Gastrocnemius medialis (tissue), 4 donors: Measurements from ENCODE around the gene AK8. TPM values are rescaled to one million over a fixed set of nuclear protein-coding genes. Genes with fewer than 3 reads are reported as not detected.
"Not testable (repeated sequence)": the region's sequence is repeated elsewhere in the genome, so short reads cannot be mapped to it uniquely, and the experiment has no call there.

ENCODE experiments used
- ATAC-seq, 2 donors: fragments of 150-250 bp; one replicate each; pipeline ENCODE4 v1.9.1; 2016
- DNase-seq, 2 donors: peaks; one replicate each; pipeline ENCODE4 v3.0.0-alpha.2; 2019
- H3K27ac ChIP-seq, 4 donors: fragments of 200-600 bp; sonication (generic); 1 replicate in 1 of 4; 2 replicates in 3 of 4; pipeline ENCODE4 v1.5.1; 2016 to 2018; ENCODE audit warnings: mild to moderate bottlenecking in 2 of 4, moderate library complexity in 1 of 4
- H3K27me3 ChIP-seq, 3 donors: fragments of 200-600 bp; sonication (generic) in 2 of 3; 1 replicate in 1 of 3; 2 replicates in 2 of 3; pipeline versions ENCODE4 v1.5.1 to v1.6.0; 2016 to 2019; ENCODE audit warnings: mild to moderate bottlenecking in 1 of 3, moderate library complexity in 1 of 3
- H3K36me3 ChIP-seq, 2 donors: fragments of 200-600 bp; sonication (generic) in 1 of 2; one replicate each; pipeline ENCODE4 v1.5.1; 2017 to 2018
- H3K4me1 ChIP-seq, 2 donors: fragments of 200-600 bp; sonication (generic) in 1 of 2; one replicate each; pipeline ENCODE4 v1.5.1; 2016 to 2017; ENCODE audit warnings: mild to moderate bottlenecking in 2 of 2
- H3K4me3 ChIP-seq, 4 donors: fragments of 200-600 bp; sonication (generic) in 3 of 4; 1 replicate in 1 of 4; 2 replicates in 3 of 4; pipeline ENCODE4 v1.5.1; 2016 to 2019; ENCODE audit warnings: mild to moderate bottlenecking in 2 of 4
- H3K9me3 ChIP-seq, 3 donors: fragments of 200-600 bp; sonication (generic) in 2 of 3; 1 replicate in 1 of 3; 2 replicates in 2 of 3; pipeline ENCODE4 v1.5.1; 2016 to 2019
- POLR2A ChIP-seq, 2 donors: fragments of 450-650 bp; IDR thresholded peaks; one replicate each; pipeline ENCODE4 v1.6.1; 2017; ENCODE audit warnings: antibody characterized with exemption in 2 of 2, mild to moderate bottlenecking in 2 of 2, moderate library complexity in 2 of 2
- in situ Hi-C, 4 donors: fragments of 200-750 bp; cut with MboI; loops; one replicate each; pipeline versions ENCODE4 v1.15.0 to v1.8.0; 2017; ENCODE audit warnings: low sequenced_read_pairs in 4 of 4
- intact Hi-C: fragments of 100-400 bp; cut with DNase I; formaldehyde crosslinking; loops from one replicate; pipeline ENCODE4 v1.15.1; 2023; ENCODE audit warnings: low total_unique reads
- total RNA-seq, 4 donors: library from RNA; depleted of rRNA; stranded (reverse); fragments of >200 nt; gene quantifications; one replicate each; pipeline versions ENCODE4 v1.1.0 to v1.2.3, GENCODE V29; 2016
- TF ChIP-seq, protein P1 (sequence below), 5 experiments: fragments of 450-650 bp in 3 of 5; fragments of 200-600 bp in 2 of 5; sonication (generic) in 2 of 5; IDR thresholded peaks in 4 of 5; conservative IDR thresholded peaks in 1 of 5; 1 replicate in 4 of 5; 2 replicates in 1 of 5; pipeline ENCODE4 v1.5.1; 2016 to 2019; ENCODE audit warnings: antibody characterized with exemption in 5 of 5, mild to moderate bottlenecking in 3 of 5, moderate library complexity in 3 of 5

Gene AK8
- total RNA-seq, 4 donors from 2014 or later, result not detected

DNA sequence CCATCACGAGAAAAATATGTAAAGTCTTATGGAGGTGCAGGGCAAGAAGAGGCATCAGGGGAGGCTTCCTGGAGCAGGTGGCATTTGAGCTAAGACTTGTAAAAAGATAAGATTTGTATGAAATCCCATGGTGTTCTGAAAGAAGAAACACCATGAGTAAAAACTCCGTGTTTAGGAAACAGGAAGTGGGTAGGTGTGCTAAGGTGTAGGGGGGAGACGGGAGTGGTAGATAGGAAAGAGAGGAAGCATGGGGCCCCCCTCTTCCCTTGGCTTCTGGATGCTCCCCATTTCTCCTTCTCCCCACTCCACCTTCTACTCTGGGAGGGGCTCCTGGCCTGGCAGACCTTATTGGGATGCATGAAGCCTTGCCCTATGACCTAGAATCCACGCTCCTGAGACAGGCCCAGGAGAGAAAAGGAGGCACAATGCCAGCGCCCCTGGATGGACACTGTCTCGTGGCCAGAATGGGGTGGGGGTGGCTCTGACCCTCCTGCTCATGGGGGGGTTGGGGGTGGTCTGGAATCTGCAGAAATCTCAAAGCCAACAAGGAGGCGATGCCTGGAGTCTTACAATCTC lies 104.2 kb downstream of the AK8 start:
- Histone ChIP-seq H3K9me3 (no peaks in the 10 kb centered on the region), H3K4me1 (peaks cover 0 to 13% of the 10 kb centered on the region in 2 donors), H3K36me3 (no peaks in the 10 kb centered on the region), H3K27ac (no peak overlapping the region), H3K27me3 (no peaks in the 10 kb centered on the region), H3K4me3 (no peak overlapping the region)
- intact Hi-C loops, result no loop called here
- DNase-seq, result no peak
- no peak for ATAC-seq
- in situ Hi-C loops, result no loop called here
- TF ChIP-seq, protein P1, sequence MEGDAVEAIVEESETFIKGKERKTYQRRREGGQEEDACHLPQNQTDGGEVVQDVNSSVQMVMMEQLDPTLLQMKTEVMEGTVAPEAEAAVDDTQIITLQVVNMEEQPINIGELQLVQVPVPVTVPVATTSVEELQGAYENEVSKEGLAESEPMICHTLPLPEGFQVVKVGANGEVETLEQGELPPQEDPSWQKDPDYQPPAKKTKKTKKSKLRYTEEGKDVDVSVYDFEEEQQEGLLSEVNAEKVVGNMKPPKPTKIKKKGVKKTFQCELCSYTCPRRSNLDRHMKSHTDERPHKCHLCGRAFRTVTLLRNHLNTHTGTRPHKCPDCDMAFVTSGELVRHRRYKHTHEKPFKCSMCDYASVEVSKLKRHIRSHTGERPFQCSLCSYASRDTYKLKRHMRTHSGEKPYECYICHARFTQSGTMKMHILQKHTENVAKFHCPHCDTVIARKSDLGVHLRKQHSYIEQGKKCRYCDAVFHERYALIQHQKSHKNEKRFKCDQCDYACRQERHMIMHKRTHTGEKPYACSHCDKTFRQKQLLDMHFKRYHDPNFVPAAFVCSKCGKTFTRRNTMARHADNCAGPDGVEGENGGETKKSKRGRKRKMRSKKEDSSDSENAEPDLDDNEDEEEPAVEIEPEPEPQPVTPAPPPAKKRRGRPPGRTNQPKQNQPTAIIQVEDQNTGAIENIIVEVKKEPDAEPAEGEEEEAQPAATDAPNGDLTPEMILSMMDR (IDR thresholded peaks at IDR 0.05 in 4 of 5, conservative IDR thresholded peaks at IDR 0.05 in 1 of 5), result no peak
- no peak for TF ChIP-seq POLR2A (IDR thresholded peaks at IDR 0.05)

DNA sequence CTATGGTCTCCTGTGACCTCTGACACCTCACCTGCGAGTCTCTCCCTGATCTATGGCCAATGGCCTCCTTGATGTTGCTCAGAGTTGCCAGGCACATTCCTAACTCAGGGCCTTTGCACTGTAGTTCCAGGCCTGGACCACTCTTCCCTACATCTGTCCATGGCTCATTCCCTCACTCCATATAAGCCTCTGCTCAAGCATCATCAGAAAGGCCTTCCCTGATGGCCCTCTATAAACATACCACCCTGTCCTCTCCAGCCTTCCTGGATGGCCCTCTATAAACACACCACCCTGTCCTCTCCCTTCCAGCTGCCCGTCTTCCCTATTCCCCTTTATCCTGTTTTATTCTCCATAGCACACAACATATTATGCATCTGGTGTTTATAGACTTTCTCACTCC lies 105.0 kb downstream of the AK8 start:
- TF ChIP-seq, protein P1 (IDR thresholded peaks at IDR 0.05 in 4 of 5, conservative IDR thresholded peaks at IDR 0.05 in 1 of 5), result no peak
- no peak for TF ChIP-seq POLR2A (IDR thresholded peaks at IDR 0.05)
- in situ Hi-C loops (no loop called here), intact Hi-C loops (no loop called here)
- no peak overlapping the region for H3K27ac ChIP-seq
- no peak overlapping the region for H3K4me3 ChIP-seq
- peaks cover 4 to 6% (median 4%) of the 10 kb centered on the region in 3 donors for H3K27me3 ChIP-seq
- peaks cover 0 to 13% of the 10 kb centered on the region in 2 donors for H3K4me1 ChIP-seq
- ATAC-seq (no peak), DNase-seq (no peak)
- H3K36me3 ChIP-seq, result no peaks in the 10 kb centered on the region
- H3K9me3 ChIP-seq, result no peaks in the 10 kb centered on the region

DNA sequence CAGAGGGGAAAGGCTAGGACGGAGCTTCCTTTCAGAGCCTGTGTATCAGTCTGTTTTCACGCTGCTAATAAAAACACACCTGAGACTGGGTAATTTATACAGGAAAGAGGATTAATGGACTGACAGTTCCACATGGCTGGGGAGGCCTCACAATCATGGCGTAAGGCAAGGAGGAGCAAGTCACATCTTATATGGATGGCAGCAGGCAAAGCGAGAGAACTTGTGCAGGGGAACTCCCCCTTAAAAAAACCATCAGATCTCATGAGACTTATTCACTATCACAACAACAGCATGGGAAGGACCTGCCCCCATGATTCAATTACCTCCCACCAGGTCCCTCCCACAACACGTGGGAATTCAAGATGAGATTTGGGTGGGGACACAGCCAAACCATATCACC lies 106.3 kb downstream of the AK8 start:
- ATAC-seq, in situ Hi-C loops, H3K9me3 ChIP-seq, H3K4me3 ChIP-seq, intact Hi-C loops, H3K27ac ChIP-seq, DNase-seq, H3K36me3 ChIP-seq: not testable (repeated sequence)
- H3K27me3 ChIP-seq, result peaks cover 7 to 16% (median 12%) of the 10 kb centered on the region in 3 donors
- peaks cover 0 to 13% of the 10 kb centered on the region in 2 donors for H3K4me1 ChIP-seq

DNA sequence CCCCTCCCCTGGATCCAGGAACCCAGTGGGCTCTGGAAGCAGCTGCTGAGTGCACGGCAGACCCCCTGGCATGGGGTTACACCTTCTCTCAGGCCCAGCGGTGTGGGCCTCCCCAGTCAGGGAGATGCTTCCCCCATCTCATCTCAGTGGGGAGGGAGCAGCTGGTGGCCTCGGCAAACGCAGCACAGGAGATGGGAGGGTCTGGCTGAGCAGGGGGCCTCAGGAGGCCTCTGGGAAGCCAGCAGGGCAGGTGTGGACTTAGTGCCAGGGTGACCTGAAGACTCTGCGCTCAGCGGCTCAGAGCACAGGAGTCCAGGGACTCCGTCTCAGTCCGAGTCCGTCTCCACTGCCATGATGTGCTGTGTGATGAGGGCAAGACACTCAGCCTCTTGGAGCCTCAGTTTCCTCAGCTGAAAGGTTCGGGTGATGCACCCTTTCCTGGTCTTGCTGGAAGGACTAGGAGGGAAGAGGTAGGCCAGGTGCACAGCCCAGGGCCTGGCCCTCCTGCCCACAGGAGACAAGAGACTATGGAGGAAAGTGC lies 107.2 kb downstream of the AK8 start:
- TF ChIP-seq, protein P1 (IDR thresholded peaks at IDR 0.05 in 4 of 5, conservative IDR thresholded peaks at IDR 0.05 in 1 of 5), result no peak
- no peak for TF ChIP-seq POLR2A (IDR thresholded peaks at IDR 0.05)
- Histone ChIP-seq H3K4me3 (peak overlapping the region in 3 of 4 donors; percentile 70 to 97 (median 75)), H3K27ac (no peak overlapping the region)

DNA sequence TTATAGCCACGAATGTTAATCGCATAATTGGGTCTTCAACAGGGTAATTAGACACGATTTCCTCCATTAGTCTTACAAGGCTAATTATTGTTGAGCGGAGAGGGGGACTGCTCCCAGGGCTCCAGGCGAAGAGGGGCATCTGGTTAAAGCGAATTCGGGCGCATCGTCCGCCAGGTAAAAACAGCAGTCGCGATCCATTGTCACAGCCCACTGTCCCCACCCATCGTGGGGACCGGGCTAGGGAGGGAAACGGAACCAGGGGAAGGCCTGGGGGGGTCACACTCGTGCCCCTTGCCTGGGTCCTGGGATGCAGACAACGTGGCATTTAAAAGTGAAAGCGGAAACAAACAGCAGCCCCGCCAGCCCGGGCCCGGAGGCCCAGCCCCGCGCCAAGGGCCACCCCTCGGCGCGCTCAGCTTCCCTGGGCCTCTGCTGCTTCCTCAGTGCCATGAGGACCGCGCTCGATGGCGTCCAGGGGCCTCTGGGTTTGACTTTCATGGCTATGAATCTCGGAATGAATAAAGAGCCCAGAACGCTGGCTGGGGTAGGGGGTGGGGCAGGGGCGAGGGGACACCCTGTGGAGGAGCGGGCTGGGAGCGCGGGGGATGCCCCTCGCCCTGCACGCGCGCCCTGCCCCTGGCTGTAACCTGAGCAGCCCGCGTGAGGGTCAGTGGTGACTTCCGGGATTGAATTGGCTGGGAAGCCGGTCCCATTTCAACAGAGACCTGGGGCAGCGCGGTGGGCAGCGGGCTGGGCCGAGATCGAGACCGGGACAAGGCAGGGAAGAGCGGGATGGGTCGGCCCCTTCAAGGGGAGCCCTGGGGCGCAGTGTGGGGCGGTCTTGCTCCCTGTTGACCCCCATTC lies 107.9 kb downstream of the AK8 start:
- in situ Hi-C loops, result no loop called here
- no peaks in the 10 kb centered on the region for H3K9me3 ChIP-seq
- peak in 1 of 2 donors; percentile 20 for DNase-seq

More for the DNA sequence above, 107.2 kb downstream of the AK8 start:
- DNase-seq, result no peak
- Histone ChIP-seq H3K36me3 (no peaks in the 10 kb centered on the region), H3K27me3 (peaks cover 15 to 21% (median 16%) of the 10 kb centered on the region in 3 donors), H3K9me3 (no peaks in the 10 kb centered on the region), H3K4me1 (peaks cover 0 to 13% of the 10 kb centered on the region in 2 donors)
- in situ Hi-C loops (no loop called here), intact Hi-C loops (no loop called here)
- no peak for ATAC-seq

More for the DNA sequence above, 107.9 kb downstream of the AK8 start:
- TF ChIP-seq, protein P1 (IDR thresholded peaks at IDR 0.05 in 4 of 5, conservative IDR thresholded peaks at IDR 0.05 in 1 of 5), result no peak
- no peak for TF ChIP-seq POLR2A (IDR thresholded peaks at IDR 0.05)
- H3K36me3 ChIP-seq, result no peaks in the 10 kb centered on the region
- H3K27me3 ChIP-seq, result peaks cover 16 to 21% (median 20%) of the 10 kb centered on the region in 3 donors
- peak in 1 of 2 donors; percentile 55 for ATAC-seq
- peak overlapping the region; percentile 70 to 97 (median 72) for H3K4me3 ChIP-seq
- peak overlapping the region in 3 of 4 donors; percentile 16 to 57 (median 44) for H3K27ac ChIP-seq
- intact Hi-C loops, result no loop called here
- peaks cover 0 to 13% of the 10 kb centered on the region in 2 donors for H3K4me1 ChIP-seq
